ENCODE results near the gene NALCN. TPM values are rescaled to one million over a fixed set of nuclear protein-coding genes. Genes with fewer than 3 reads are reported as not detected.

The NALCN gene
- total RNA-seq, 4 donors from 2014 or later = under 0.01 to 13.2 (median 1.4) TPM

GRCh38 chr13:101267656-101268055 lies 148.7 kb downstream of the NALCN start:
- no peak overlapping the region for H3K4me3 ChIP-seq
- intact Hi-C loops (cut with DNase I; ENCODE audit: low total_unique reads) = no loop called here
- H3K36me3 ChIP-seq = no peaks in the 10 kb centered on the region
- no peak for DNase-seq
- TF ChIP-seq POLR2A (IDR thresholded peaks at IDR 0.05) (no peak), CTCF (IDR thresholded peaks at IDR 0.05) (no peak)
- no peaks in the 10 kb centered on the region for H3K27me3 ChIP-seq
- H3K4me1 ChIP-seq = no peaks in the 10 kb centered on the region
- H3K27ac ChIP-seq = no peak overlapping the region
- H3K9me3 ChIP-seq = no peaks in the 10 kb centered on the region

- Histone ChIP-seq H3K4me3 (no peak overlapping the region), H3K27me3 (no peaks in the 10 kb centered on the region), H3K36me3 (no peaks in the 10 kb centered on the region), H3K9me3 (no peaks in the 10 kb centered on the region), H3K4me1 (no peaks in the 10 kb centered on the region), H3K27ac (no peak overlapping the region)
- intact Hi-C loops (cut with DNase I; ENCODE audit: low total_unique reads) = no loop called here
- no peak for TF ChIP-seq POLR2A (IDR thresholded peaks at IDR 0.05)
- no peak for TF ChIP-seq CTCF (IDR thresholded peaks at IDR 0.05)
- no peak for DNase-seq
Measured at GRCh38 chr13:101265934-101266333, 150.4 kb downstream of the NALCN start.

- intact Hi-C loops (cut with DNase I; ENCODE audit: low total_unique reads) = no loop called here
- TF ChIP-seq POLR2A (IDR thresholded peaks at IDR 0.05) (no peak), CTCF (IDR thresholded peaks at IDR 0.05) (no peak)
- Histone ChIP-seq H3K36me3 (no peaks in the 10 kb centered on the region), H3K4me3 (no peak overlapping the region), H3K27me3 (no peaks in the 10 kb centered on the region), H3K27ac (no peak overlapping the region), H3K9me3 (no peaks in the 10 kb centered on the region), H3K4me1 (no peaks in the 10 kb centered on the region)
- no peak for DNase-seq
Measured at GRCh38 chr13:101264931-101265330, 151.4 kb downstream of the NALCN start.

GRCh38 chr13:101262306-101262705 lies 154.0 kb downstream of the NALCN start:
- no peak overlapping the region for H3K27ac ChIP-seq
- no peaks in the 10 kb centered on the region for H3K4me1 ChIP-seq
- TF ChIP-seq POLR2A (IDR thresholded peaks at IDR 0.05) (no peak), CTCF (IDR thresholded peaks at IDR 0.05) (no peak)
- no peaks in the 10 kb centered on the region for H3K9me3 ChIP-seq
- DNase-seq = no peak
- no peaks in the 10 kb centered on the region for H3K27me3 ChIP-seq
- intact Hi-C loops (cut with DNase I; ENCODE audit: low total_unique reads) = no loop called here
- no peaks in the 10 kb centered on the region for H3K36me3 ChIP-seq
- H3K4me3 ChIP-seq = no peak overlapping the region

- H3K4me3 ChIP-seq = no peak overlapping the region
- no peak for DNase-seq
- no peaks in the 10 kb centered on the region for H3K27me3 ChIP-seq
Measured at GRCh38 chr13:101258509-101258908, 157.8 kb downstream of the NALCN start.

More at GRCh38 chr13:101258509-101258908, 157.8 kb downstream of the NALCN start:
- no peaks in the 10 kb centered on the region for H3K36me3 ChIP-seq
- no peak overlapping the region for H3K27ac ChIP-seq
- H3K4me1 ChIP-seq = no peaks in the 10 kb centered on the region
- intact Hi-C loops (cut with DNase I; ENCODE audit: low total_unique reads) = no loop called here
- TF ChIP-seq POLR2A (IDR thresholded peaks at IDR 0.05) = no peak
- no peak for TF ChIP-seq CTCF (IDR thresholded peaks at IDR 0.05)
- H3K9me3 ChIP-seq = no peaks in the 10 kb centered on the region

All from uterus (tissue), 4 donors.